DND-41 (cell line): Measurements from ENCODE around the gene SLC40A1.

Source experiments
- CTCF ChIP-seq: IDR thresholded peaks from 2 replicates; pipeline ENCODE4 v1.5.1; 2012; ENCODE audit warnings: borderline replicate concordance, low read length, moderate library complexity, mild to moderate bottlenecking; ENCODE audit not compliant: poor library complexity, severe bottlenecking; ENCODE audit errors: extremely low read depth
- EZH2 ChIP-seq: IDR thresholded peaks from 3 replicates; pipeline ENCODE4 v1.6.1; 2012; ENCODE audit warnings: borderline replicate concordance, low read depth, mild to moderate bottlenecking, moderate library complexity, low read length, inconsistent platforms; ENCODE audit not compliant: severe bottlenecking

DNA sequence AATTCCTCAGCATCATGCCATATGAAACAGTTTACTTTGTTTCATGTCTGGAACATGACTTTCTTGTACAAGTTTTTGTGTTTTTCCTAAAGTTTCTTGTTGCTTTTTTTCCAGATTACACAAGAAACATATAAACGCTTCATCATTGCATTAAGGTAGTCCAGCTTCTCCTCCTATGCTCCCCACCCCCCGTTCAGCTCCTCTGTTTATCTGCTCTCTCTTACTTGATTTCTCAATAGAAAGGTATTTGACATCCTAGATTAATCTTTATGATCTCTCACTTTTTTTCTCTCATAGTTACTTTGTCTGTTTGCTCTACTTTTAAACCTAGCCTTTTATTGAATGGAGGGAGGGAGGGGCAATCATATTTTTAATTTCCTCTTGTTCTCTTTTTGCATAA lies 25.4 kb downstream of the SLC40A1 start:
- no peak for TF ChIP-seq EZH2
- no peak for TF ChIP-seq CTCF
